H1 (cell line): ENCODE data around the gene ZRANB2. TPM values are rescaled to one million over a fixed set of nuclear protein-coding genes. Genes with fewer than 3 reads are reported as not detected.

ENCODE experiments used
- CEBPB ChIP-seq: IDR thresholded peaks from 2 replicates; pipeline ENCODE4 v1.6.1; 2012; ENCODE audit warnings: low read depth, low read length
- CREB1 ChIP-seq: IDR thresholded peaks from 2 replicates; pipeline ENCODE4 v1.6.1; 2012; ENCODE audit warnings: inconsistent platforms
- CTCF ChIP-seq, 3 experiments: IDR thresholded peaks; 1 replicate in 2 of 3; 2 replicates in 1 of 3; pipeline versions ENCODE4 v1.5.1 to v1.6.1; 2011; ENCODE audit warnings: low read length in 3 of 3, mild to moderate bottlenecking in 3 of 3, inconsistent platforms in 2 of 3, low read depth in 1 of 3, moderate library complexity in 1 of 3; ENCODE audit not compliant: insufficient read depth in 1 of 3; ENCODE audit errors: control extremely low read depth in 1 of 3
- EP300 ChIP-seq, 2 experiments: IDR thresholded peaks; 1 replicate in 1 of 2; 2 replicates in 1 of 2; pipeline ENCODE4 v1.6.1; 2011 to 2012; ENCODE audit warnings: low read depth in 2 of 2, low read length in 2 of 2, mild to moderate bottlenecking in 2 of 2, borderline replicate concordance in 1 of 2, inconsistent platforms in 1 of 2, moderate library complexity in 1 of 2
- HDAC2 ChIP-seq, 2 experiments: fragments of 300-600 bp in 1 of 2; sonication (generic) in 1 of 2; IDR thresholded peaks; 2 replicates each; pipeline ENCODE4 v1.6.1; 2011 to 2012; ENCODE audit warnings: low read depth in 2 of 2, low read length in 2 of 2, mild to moderate bottlenecking in 2 of 2, moderate library complexity in 2 of 2, borderline replicate concordance in 1 of 2, inconsistent platforms in 1 of 2
- HDAC6 ChIP-seq: IDR thresholded peaks from one replicate; pipeline ENCODE4 v1.7.1; 2012; ENCODE audit warnings: low read depth, mild to moderate bottlenecking, inconsistent platforms, low read length, moderate library complexity
- JUN ChIP-seq: IDR thresholded peaks from 2 replicates; pipeline ENCODE4 v1.6.1; 2011; ENCODE audit warnings: low read depth, mild to moderate bottlenecking, improper control_type of control experiment, low read length
- KDM5A ChIP-seq: fragments of 200-600 bp; IDR thresholded peaks from 2 replicates; pipeline ENCODE4 v1.7.1; 2012; ENCODE audit warnings: mild to moderate bottlenecking, low read length, inconsistent platforms, mixed read lengths
- NRF1 ChIP-seq: IDR thresholded peaks from 2 replicates; pipeline ENCODE4 v1.6.1; 2011; ENCODE audit warnings: mild to moderate bottlenecking, low read depth, low read length, improper control_type of control experiment
- PHF8 ChIP-seq: fragments of 200-600 bp; sonication (generic); conservative IDR thresholded peaks from 2 replicates; pipeline ENCODE4 v1.7.1; 2012; ENCODE audit warnings: low read depth, mild to moderate bottlenecking, inconsistent platforms, low read length, moderate library complexity
- RAD21 ChIP-seq, 2 experiments: IDR thresholded peaks in 1 of 2; conservative IDR thresholded peaks in 1 of 2; 2 replicates each; pipeline ENCODE4 v1.6.1; 2011; ENCODE audit warnings: low read depth in 2 of 2, low read length in 2 of 2, improper control_type of control experiment in 1 of 2, inconsistent platforms in 1 of 2, mild to moderate bottlenecking in 1 of 2, moderate library complexity in 1 of 2
- SIN3A ChIP-seq, 2 experiments: IDR thresholded peaks in 1 of 2; conservative IDR thresholded peaks in 1 of 2; 2 replicates each; pipeline ENCODE4 v1.6.1; 2011 to 2012; ENCODE audit warnings: low read length in 2 of 2, improper control_type of control experiment in 1 of 2, low read depth in 1 of 2, mild to moderate bottlenecking in 1 of 2
- SIRT6 ChIP-seq: IDR thresholded peaks from one replicate; pipeline ENCODE4 v1.7.1; 2012; ENCODE audit warnings: low read length, inconsistent platforms
- SRF ChIP-seq: IDR thresholded peaks from 2 replicates; pipeline ENCODE4 v1.6.1; 2011; ENCODE audit warnings: mild to moderate bottlenecking, low read depth, low read length, moderate library complexity
- SUZ12 ChIP-seq: fragments of 200-600 bp; sonication (generic); IDR thresholded peaks from 2 replicates; pipeline ENCODE4 v1.6.1; 2012; ENCODE audit warnings: mild to moderate bottlenecking, inconsistent platforms, low read length, moderate library complexity, mixed read lengths
- TAF1 ChIP-seq: IDR thresholded peaks from 2 replicates; pipeline ENCODE4 v1.6.1; 2011; ENCODE audit warnings: mild to moderate bottlenecking, low read depth, low read length
- TAF7 ChIP-seq: optimal IDR thresholded peaks from 2 replicates; pipeline ENCODE3; 2011; ENCODE audit warnings: low read depth, mild to moderate bottlenecking, inconsistent platforms, low read length, moderate library complexity, borderline replicate concordance
- TCF12 ChIP-seq: IDR thresholded peaks from 2 replicates; pipeline ENCODE4 v1.6.1; 2011; ENCODE audit warnings: low read depth, mild to moderate bottlenecking, low read length
- YY1 ChIP-seq: IDR thresholded peaks from 2 replicates; pipeline ENCODE4 v1.6.1; 2011; ENCODE audit warnings: low read depth, mild to moderate bottlenecking, low read length
- polyA plus RNA-seq, 7 experiments: library from polyadenylated mRNA; depleted of rRNA in 3 of 7; stranded (reverse) in 5 of 7; unstranded in 2 of 7; fragments of >200 nt in 5 of 7; fragments of 200-250 nt in 2 of 7; gene quantifications; 1 replicate in 5 of 7; 2 replicates in 1 of 7; 4 replicates in 1 of 7; pipeline versions ENCODE4 v1.2.1 to v1.2.3, GENCODE V29; 2011 to 2013; ENCODE audit warnings: missing spikeins in 2 of 7, mixed read lengths in 2 of 7
- total RNA-seq: library from RNA; stranded (reverse); fragmentation: NEBNext Ultra II Directional; extraction: Animal tissue kit (Norgen Biotek cat#: 25700); gene quantifications from 2 replicates; pipeline ENCODE4 v1.2.1, GENCODE V29; 2021

The ZRANB2 gene
- total and polyA plus RNA-seq, 2 of the 8 experiments (the other 6 are each of a cell fraction or from before 2014, with no cell fraction given): 35.8 to 103 TPM

GRCh38 chr1:71080739-71081696, at the start of gene ZRANB2 (continued):
- TF ChIP-seq SIN3A (conservative IDR thresholded peaks at IDR 0.05 in 1 of 2, IDR thresholded peaks at IDR 0.05 in 1 of 2; ENCODE audit: low read depth in 1 of 2, low read length in 2 of 2) (peak; percentile 51 to 56; a peak in 1 of 4 replicates), EP300 (IDR thresholded peaks at IDR 0.05; ENCODE audit: borderline replicate concordance in 1 of 2, low read depth in 2 of 2, low read length in 2 of 2) (no peak), TCF12 (no peak), SIRT6 (no peak), JUN (no peak), KDM5A (no peak), CTCF (IDR thresholded peaks at IDR 0.05; ENCODE audit: control extremely low read depth in 1 of 3, insufficient read depth in 1 of 3, low read depth in 1 of 3, low read length in 3 of 3) (peak; percentile 52 to 67 (median 61)), NRF1 (no peak), TAF1 (peak; percentile 91), SUZ12 (no peak), CEBPB (no peak), PHF8 (peak; percentile 87), HDAC2 (IDR thresholded peaks at IDR 0.05; ENCODE audit: borderline replicate concordance in 1 of 2, low read depth in 2 of 2, low read length in 2 of 2) (peak; percentile 43 to 51; a peak in 1 of 4 replicates), YY1 (0 out of 2 replicates have a peak, but pooled peaks have one; percentile 69), CREB1 (peak; percentile 42; the same call in 1 of the 2 replicates), TAF7 (peak; percentile 90), RAD21 (IDR thresholded peaks at IDR 0.05 in 1 of 2, conservative IDR thresholded peaks at IDR 0.05 in 1 of 2; ENCODE audit: low read depth in 2 of 2, low read length in 2 of 2) (no peak), HDAC6 (no peak), SRF (no peak)
